ENCODE measurements around the gene YBEY.

Gene YBEY

GRCh38 chr21:46252840-46253239 is 33.3 kb upstream of the YBEY start:
- no peak overlapping the region for H3K4me3 ChIP-seq (ENCODE audit: low read depth, low read length)
- TF ChIP-seq CTCF (IDR thresholded peaks at IDR 0.05; ENCODE audit: control insufficient read depth, extremely low read depth, insufficient read depth), result no peak
- DNase-seq (ENCODE audit: low read depth), result no peak

GRCh38 chr21:46253610-46254124 is 32.5 kb upstream of the YBEY start:
- no peak for DNase-seq (ENCODE audit: low read depth)
- no peak for TF ChIP-seq CTCF (IDR thresholded peaks at IDR 0.05; ENCODE audit: control insufficient read depth, extremely low read depth, insufficient read depth)
- H3K4me3 ChIP-seq (ENCODE audit: low read depth, low read length), result no peak overlapping the region

- DNase-seq (ENCODE audit: low read depth), result no peak
- no peak overlapping the region for H3K4me3 ChIP-seq (ENCODE audit: low read depth, low read length)
- TF ChIP-seq CTCF (IDR thresholded peaks at IDR 0.05; ENCODE audit: control insufficient read depth, extremely low read depth, insufficient read depth), result no peak
Observed at GRCh38 chr21:46254208-46254975, 31.8 kb upstream of the YBEY start.

- no peak for DNase-seq (ENCODE audit: low read depth)
- TF ChIP-seq CTCF (IDR thresholded peaks at IDR 0.05; ENCODE audit: control insufficient read depth, extremely low read depth, insufficient read depth), result no peak
- no peak overlapping the region for H3K4me3 ChIP-seq (ENCODE audit: low read depth, low read length)
Observed at GRCh38 chr21:46255166-46255565, 31.0 kb upstream of the YBEY start.

- no peak for TF ChIP-seq CTCF (IDR thresholded peaks at IDR 0.05; ENCODE audit: control insufficient read depth, extremely low read depth, insufficient read depth)
- no peak for DNase-seq (ENCODE audit: low read depth)
- no peak overlapping the region for H3K4me3 ChIP-seq (ENCODE audit: low read depth, low read length)
Observed at GRCh38 chr21:46255758-46256337, 30.3 kb upstream of the YBEY start.

GRCh38 chr21:46256501-46256994 is 29.6 kb upstream of the YBEY start:
- DNase-seq (ENCODE audit: low read depth), result no peak
- no peak overlapping the region for H3K4me3 ChIP-seq (ENCODE audit: low read depth, low read length)
- no peak for TF ChIP-seq CTCF (IDR thresholded peaks at IDR 0.05; ENCODE audit: control insufficient read depth, extremely low read depth, insufficient read depth)

Data from LNCaP clone FGC (cell line).